PC-9 (cell line): ENCODE results near the gene CRYBA1.

Experiments
- EZH2 ChIP-seq: fragments of 200-600 bp; sonication (generic); IDR thresholded peaks from 2 replicates; pipeline ENCODE4 v1.8.0; 2017; ENCODE audit warnings: antibody characterized with exemption, low read depth
- TF ChIP-seq, protein P1 (sequence below): fragments of 200-600 bp; sonication (generic); conservative IDR thresholded peaks from 2 replicates; pipeline ENCODE4 v1.6.1; 2017; ENCODE audit warnings: mixed run types, antibody characterized with exemption, mild to moderate bottlenecking, moderate library complexity

DNA sequence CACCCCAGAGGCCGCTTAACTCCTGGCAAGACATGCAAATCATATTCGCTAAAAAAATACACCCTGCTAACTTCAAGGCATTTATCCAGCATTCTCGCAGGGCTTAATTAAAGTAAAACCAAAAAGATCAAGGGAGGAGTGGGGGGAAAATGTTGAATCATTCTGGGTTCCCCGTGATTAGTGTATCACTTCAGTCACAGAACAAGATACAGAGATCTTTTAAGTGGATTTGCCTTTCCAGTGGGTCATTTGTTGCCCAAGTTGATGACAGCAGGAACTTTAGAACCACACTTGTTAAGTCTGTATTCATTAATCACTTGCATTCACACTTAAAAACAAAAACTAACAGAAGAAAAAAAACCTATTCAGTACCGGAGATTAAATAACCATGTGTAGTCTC lies 17.3 kb downstream of the CRYBA1 start:
- TF ChIP-seq, protein P1, sequence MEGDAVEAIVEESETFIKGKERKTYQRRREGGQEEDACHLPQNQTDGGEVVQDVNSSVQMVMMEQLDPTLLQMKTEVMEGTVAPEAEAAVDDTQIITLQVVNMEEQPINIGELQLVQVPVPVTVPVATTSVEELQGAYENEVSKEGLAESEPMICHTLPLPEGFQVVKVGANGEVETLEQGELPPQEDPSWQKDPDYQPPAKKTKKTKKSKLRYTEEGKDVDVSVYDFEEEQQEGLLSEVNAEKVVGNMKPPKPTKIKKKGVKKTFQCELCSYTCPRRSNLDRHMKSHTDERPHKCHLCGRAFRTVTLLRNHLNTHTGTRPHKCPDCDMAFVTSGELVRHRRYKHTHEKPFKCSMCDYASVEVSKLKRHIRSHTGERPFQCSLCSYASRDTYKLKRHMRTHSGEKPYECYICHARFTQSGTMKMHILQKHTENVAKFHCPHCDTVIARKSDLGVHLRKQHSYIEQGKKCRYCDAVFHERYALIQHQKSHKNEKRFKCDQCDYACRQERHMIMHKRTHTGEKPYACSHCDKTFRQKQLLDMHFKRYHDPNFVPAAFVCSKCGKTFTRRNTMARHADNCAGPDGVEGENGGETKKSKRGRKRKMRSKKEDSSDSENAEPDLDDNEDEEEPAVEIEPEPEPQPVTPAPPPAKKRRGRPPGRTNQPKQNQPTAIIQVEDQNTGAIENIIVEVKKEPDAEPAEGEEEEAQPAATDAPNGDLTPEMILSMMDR, result no peak
- TF ChIP-seq EZH2, result no peak
